ENCODE data around the gene PIGR.
A peak's percentile ranks its signal among the peaks of the same experiment; 100 is the strongest.

The PIGR gene

DNA sequence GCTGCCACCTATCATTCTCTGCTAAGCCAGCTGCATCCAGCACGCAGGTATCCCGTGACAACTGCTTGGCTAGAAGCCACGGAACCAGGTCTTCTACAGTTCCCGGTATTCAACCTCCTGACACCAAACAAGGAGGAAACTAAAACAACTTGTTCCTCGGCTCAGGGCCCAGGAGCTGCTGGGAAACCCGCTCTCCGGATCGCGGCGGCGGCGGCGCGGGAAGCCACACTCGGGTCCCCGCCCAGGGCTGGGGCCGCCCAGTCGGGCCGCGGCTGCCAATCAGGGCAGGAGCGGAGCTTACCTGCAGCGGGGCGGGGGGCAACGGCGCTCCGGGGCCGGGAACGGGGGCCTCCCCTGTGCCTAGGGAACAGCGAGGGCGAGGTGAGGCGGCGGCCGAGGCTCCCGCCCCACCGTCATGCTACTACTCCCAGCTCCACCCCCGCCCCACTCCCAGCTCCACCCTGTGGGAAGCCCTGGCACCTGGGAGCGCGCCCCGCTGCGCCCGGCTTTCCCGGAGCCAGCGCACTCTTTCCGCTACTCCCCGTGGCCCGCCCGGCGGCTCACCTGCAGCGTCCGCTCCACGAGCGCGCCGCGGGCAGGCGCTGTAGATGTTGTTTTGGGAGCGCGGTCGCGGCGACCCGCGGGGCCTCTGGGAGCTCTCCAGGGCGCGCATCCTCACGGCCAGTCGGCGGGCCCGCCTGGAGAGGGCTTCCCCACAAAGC, 36.9 kb downstream of the PIGR start:
- no peak for DNase-seq

GRCh38 chr1:206908038-206908437, 38.2 kb downstream of the PIGR start:
- no peak for DNase-seq

DNA sequence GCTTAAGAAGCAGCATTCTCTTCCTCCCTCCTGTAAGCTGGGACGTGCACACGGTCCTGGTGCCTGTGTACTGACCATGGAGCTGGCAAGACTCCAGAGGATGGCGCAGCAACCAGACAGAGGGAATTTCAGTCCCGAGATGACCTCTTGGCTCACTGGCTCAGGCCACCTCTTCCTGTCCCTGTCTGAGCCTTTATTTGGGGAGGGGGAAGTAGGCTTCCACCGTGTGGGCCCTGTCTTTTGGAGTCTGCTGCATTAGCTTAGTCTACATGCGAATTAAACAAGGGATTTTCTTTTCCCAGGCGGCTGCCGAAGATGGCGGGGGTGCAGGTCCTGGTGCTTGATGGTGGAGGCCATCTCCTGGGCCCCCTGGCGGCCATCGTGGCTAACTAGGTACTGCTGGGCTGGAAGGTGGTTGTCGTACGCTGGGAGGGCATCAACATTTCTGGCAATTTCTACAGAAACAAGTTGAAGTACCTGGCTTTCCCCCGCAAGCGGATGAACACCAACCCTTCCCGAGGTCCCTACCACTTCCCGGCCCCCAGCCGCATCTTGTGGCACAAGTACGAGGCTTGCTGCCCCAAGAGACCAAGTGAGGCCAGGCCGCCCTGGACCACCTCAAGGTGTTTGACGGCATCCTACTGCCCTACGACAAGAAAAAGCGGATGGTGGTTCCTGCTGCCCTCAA, 38.8 kb downstream of the PIGR start:
- DNase-seq: no peak

DNA sequence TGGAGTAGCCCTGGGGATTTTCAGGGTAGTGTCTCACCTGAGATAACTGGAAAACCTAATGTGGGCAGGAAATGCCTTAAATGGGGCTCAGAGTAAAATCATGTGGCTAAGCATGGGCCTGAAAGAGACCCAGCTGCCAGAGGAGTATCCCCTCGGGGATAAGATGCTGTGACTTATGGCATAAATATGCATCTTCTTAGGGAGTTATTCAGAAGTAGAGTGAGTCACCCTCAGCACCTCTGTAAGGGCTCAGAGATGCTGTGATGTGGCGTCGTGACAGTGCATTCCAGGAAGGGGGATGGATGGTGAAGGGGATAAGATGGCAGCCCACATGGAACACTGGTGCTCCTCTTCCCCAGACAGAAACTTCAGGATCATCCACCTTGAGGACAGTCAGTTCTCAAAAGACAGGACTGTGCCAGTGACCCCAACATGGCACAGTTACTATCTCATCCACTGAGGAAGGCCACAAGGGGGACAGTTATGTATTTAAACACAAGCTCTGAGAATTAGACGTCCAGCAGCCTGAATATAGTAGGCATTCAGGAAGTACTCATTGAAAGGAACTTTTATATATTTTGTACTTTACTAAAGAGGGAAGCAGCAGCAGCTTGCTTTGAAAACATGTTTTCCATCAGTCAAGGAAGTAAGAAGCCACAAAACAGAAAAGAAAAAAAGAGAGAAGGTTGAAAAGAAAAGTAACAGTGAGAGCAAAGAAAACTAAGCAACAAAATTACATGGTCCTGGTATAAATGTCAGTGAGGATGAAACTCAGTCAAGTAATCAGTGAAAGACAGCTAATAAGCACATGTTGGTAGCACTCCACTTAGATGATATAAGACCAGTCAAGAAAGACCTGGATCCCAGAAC, 40.7 kb downstream of the PIGR start:
- peak; percentile 97 for DNase-seq

GRCh38 chr1:206904423-206905142, 41.7 kb downstream of the PIGR start:
- no peak for DNase-seq

- DNase-seq: peak; percentile 39
Measured at GRCh38 chr1:206903687-206904086, 42.6 kb downstream of the PIGR start.

GRCh38 chr1:206902702-206903101, 43.6 kb downstream of the PIGR start:
- no peak for DNase-seq

DNA sequence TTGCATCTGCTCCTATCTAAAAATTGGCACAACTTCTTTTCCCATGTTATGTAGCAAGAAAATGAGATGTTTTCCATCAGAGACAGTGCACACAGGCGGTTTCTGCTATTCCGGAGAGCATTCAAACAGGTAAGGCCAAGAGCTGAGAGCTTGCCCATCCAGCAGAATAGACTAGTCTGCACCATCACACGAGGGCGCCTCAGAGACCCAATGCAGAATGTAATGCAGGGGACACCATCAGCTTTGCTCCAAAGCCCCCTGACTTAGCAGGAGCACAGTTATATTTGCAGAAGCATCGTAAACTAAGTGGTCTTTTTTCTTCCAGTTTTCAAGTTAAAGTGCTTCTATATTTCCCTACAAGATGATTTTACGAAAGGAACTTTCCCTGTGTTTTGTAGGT, 44.3 kb downstream of the PIGR start:
- DNase-seq: no peak

DNA sequence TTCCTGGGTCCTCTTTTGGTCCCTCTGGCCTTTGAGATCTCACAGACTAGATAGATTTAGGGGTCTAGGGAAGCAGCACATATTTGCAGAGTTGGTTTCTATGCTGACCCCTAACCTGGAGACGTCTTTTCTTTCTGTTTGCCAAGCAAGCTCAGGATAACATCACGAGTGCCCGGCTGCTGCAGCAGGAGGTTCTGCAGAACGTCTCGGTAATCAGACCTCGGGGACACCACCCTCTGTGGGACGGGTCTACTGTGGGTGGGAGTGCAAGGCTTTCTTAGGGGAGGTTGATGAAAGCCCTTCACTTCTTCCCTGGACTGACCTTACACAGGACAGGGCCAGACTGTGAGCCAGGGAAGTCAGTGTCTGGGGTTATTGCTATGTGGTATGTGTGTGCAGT, 46.1 kb downstream of the PIGR start:
- DNase-seq: no peak

DNA sequence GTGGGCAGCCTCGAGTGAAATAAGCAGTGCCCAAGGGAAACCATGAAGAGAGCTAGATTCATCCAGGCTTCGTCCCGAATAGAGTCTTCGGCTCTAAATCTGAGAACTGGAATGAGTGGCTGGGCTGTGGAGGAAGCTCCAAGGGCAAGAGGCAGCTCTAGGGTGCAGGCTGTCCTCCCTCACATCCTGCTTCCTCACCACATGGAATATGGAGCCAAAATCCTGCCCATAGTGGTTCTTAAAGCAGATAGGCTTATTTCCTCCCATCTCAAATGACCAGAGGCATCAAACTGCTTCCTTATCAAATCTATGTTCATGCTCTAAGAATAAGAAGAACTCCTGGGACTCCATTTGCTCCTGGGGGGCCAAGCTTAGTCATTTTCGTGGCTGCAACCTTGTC, 46.5 kb downstream of the PIGR start:
- no peak for DNase-seq

GRCh38 chr1:206898915-206899431, 47.3 kb downstream of the PIGR start:
- DNase-seq: no peak

GRCh38 chr1:206898089-206898914, 48.0 kb downstream of the PIGR start:
- peak; percentile 71 for DNase-seq

DNA sequence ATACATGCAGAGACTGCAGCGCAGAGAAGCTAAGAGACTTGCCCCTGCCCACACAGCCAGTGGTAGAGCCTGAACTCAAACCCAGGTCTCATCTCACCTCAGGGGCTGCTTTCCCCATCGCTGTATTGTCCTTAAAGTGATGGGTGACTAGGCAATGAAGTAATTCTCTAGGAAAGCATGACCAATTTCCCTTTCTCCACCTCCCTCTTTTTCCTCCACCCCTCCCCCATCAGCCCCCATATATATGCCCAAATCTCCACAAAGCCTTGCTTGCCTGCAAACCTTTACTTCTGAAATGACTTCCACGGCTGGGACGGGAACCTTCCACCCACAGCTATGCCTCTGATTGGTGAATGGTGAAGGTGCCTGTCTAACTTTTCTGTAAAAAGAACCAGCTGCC, 49.1 kb downstream of the PIGR start, which contains the start of gene IL24:
TSS of gene IL24 (plus strand) at position 269 of the 400 bp plus-strand sequence. CDS start 390 bp downstream, outside the sequence.
- DNase-seq: no peak

DNA sequence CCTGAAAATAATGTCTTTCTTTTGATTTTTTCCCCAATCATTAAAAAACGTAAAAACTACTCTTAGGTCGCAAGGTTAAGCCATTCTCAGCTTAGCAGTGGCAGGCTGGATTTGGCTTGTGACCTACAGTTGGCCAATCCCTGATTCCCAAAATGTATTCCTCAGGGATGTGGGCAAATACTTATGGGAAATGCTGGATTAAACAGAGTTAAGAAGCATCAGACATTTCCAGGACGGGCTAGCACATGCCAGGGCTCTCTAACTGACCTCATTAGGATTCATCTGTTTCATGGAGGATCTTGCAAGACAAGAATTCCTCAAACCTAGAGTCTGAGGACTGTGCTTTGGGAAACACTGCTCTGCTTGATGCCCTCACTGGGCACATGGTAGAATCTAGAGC, 50.0 kb downstream of the PIGR start:
- DNase-seq: no peak

- DNase-seq: peak; percentile 39
Measured at GRCh38 chr1:206895837-206896242, 50.4 kb downstream of the PIGR start.

DNA sequence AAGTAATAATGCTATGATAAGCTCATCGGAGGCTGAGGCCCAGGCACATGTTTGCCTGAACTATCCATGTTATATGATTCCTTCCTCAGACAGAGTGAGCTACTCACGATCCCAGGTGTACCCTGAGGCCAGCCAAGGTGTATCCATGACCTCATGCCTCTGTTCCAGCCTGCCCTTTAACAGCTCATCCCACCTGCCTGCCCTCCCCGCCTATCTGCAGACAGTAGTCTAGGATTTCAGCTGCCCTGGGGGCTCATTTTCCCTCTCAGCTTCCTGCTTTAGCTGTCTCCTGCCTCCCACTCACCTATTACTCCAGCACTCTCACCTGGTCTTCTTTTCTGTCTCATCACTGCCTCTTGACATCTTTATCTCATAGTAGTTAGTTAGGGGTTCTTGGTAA, 50.9 kb downstream of the PIGR start:
- no peak for DNase-seq

DNA sequence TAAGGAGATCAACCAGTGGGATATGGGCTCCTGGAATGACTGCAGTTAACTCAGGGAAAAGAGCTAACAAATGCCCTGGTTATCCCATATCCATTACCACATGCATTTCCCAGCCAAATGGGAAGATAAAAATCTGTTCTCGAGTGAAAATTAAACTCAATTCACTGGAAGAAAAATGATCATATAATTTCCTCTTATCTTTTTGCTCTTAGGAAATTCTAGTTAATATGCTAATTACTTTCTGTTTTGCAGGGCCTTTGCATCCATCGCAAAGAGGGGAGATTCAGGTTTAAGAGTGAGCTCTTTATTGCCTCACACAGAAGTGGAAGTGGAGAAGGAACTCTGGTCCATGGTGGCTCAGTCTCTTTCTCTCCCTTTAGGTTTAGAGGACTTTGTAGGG, 52.9 kb downstream of the PIGR start:
- DNase-seq: no peak

GRCh38 chr1:206892351-206892984, 53.8 kb downstream of the PIGR start:
- peak; percentile 55 for DNase-seq

DNA sequence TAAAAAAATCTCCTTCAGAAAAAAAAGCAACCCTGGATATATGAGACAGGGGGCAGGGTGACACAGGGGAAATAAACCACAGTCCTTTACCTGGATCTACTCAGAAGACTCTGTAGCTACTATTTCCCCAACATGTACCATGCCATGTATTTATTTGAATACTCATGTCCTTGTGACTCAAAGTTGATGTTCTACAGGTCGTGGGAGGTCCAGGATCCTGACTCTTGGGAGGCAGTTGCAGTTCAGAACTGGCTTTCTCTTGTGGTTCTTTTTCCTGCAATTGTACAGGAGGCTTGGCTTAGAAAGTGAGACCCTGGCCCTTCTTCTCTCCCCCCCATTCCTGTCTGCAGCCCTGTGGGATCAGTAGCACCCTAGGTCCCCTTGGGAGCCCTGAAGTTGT, 54.9 kb downstream of the PIGR start:
- no peak for DNase-seq

GRCh38 chr1:206890125-206891060, 55.9 kb downstream of the PIGR start:
- DNase-seq: peak; percentile 41

Data from fibroblast of skin of abdomen (primary cell).